IgD-negative memory B cell (primary cell): ENCODE measurements around the gene CLEC1A. TPM values are rescaled to one million over a fixed set of nuclear protein-coding genes. Genes with fewer than 3 reads are reported as not detected.

Experiments
- H3K27ac Mint-ChIP-seq, 3 donors: one replicate each; pipeline ENCODE4 v1.8.0; 2020 to 2022; ENCODE audit warnings: mild to moderate bottlenecking in 3 of 3, mixed read lengths in 3 of 3, moderate library complexity in 1 of 3
- H3K27me3 Mint-ChIP-seq: one replicate; pipeline ENCODE4 v1.8.0; 2021; ENCODE audit warnings: mixed read lengths
- H3K36me3 Mint-ChIP-seq: one replicate; pipeline ENCODE4 v1.8.0; 2020; ENCODE audit warnings: mild to moderate bottlenecking, mixed read lengths
- H3K4me1 Mint-ChIP-seq, 3 donors: one replicate each; pipeline ENCODE4 v1.8.0; 2020 to 2022; ENCODE audit warnings: mixed read lengths in 3 of 3, mild to moderate bottlenecking in 1 of 3
- H3K4me3 Mint-ChIP-seq, 4 donors: one replicate each; pipeline ENCODE4 v1.8.0; 2020 to 2022; ENCODE audit warnings: mild to moderate bottlenecking in 4 of 4, mixed read lengths in 4 of 4, moderate library complexity in 3 of 4
- H3K9me3 Mint-ChIP-seq, 3 donors: one replicate each; pipeline ENCODE4 v1.8.0; 2020 to 2021; ENCODE audit warnings: mixed read lengths in 3 of 3, mild to moderate bottlenecking in 1 of 3
- polyA plus RNA-seq: library from polyadenylated mRNA; unstranded; fragments of 300-500 nt; fragmentation: Illumina TruSeq; gene quantifications from one replicate; pipeline ENCODE4 v1.2.3, GENCODE V29; 2021

Gene CLEC1A
- polyA plus RNA-seq = not detected

GRCh38 chr12:10098791-10099190, at the start of gene CLEC1A:
CLEC1A (minus strand) TSS chr12:10098985; CDS start chr12:10098922, 63 bp downstream.
- Mint-ChIP-seq H3K27me3 (peaks cover 7% of the 10 kb centered on the region), H3K4me3 (no peak within 1 kb of the TSS), H3K27ac (no peak within 1 kb of the TSS), H3K36me3 (peaks cover 2% of the 10 kb centered on the region), H3K4me1 (no peaks in the 10 kb centered on the region), H3K9me3 (peaks cover 2 to 6% (median 4%) of the 10 kb centered on the region in 3 donors)

GRCh38 chr12:10147714-10148403, 49.1 kb upstream of the CLEC1A start:
- Mint-ChIP-seq H3K4me3 (no peak overlapping the region), H3K9me3 (peaks cover 0 to 6% (median 2%) of the 10 kb centered on the region in 3 donors), H3K36me3 (peaks cover 2% of the 10 kb centered on the region), H3K27ac (peak overlapping the region in 2 of 3 donors; percentile 8 to 19), H3K27me3 (peaks cover 9% of the 10 kb centered on the region), H3K4me1 (peaks cover 1 to 7% (median 2%) of the 10 kb centered on the region in 3 donors)

- Mint-ChIP-seq H3K4me1 (peaks cover 0 to 3% (median under 1%) of the 10 kb centered on the region in 3 donors), H3K4me3 (no peak overlapping the region), H3K36me3 (peaks cover 2% of the 10 kb centered on the region), H3K9me3 (peaks cover 0 to 6% (median under 1%) of the 10 kb centered on the region in 3 donors), H3K27ac (no peak overlapping the region), H3K27me3 (peaks cover 3% of the 10 kb centered on the region)
Observed at GRCh38 chr12:10142976-10143589, 44.3 kb upstream of the CLEC1A start.

- no peak overlapping the region for H3K4me3 Mint-ChIP-seq
- peaks cover 0 to 2% (median 0%) of the 10 kb centered on the region in 3 donors for H3K4me1 Mint-ChIP-seq
- H3K9me3 Mint-ChIP-seq = peaks cover 0 to 2% (median 0%) of the 10 kb centered on the region in 3 donors
- H3K36me3 Mint-ChIP-seq = peaks cover 2% of the 10 kb centered on the region
- H3K27ac Mint-ChIP-seq = no peak overlapping the region
- peaks cover 4% of the 10 kb centered on the region for H3K27me3 Mint-ChIP-seq
Observed at GRCh38 chr12:10140001-10140400, 41.2 kb upstream of the CLEC1A start.

- no peaks in the 10 kb centered on the region for H3K36me3 Mint-ChIP-seq
- H3K4me3 Mint-ChIP-seq = no peak overlapping the region
- H3K27ac Mint-ChIP-seq = no peak overlapping the region
- H3K27me3 Mint-ChIP-seq = peaks cover 12% of the 10 kb centered on the region
- H3K4me1 Mint-ChIP-seq = peaks cover 0 to 2% (median 0%) of the 10 kb centered on the region in 3 donors
- H3K9me3 Mint-ChIP-seq = peaks cover 0 to 2% (median 0%) of the 10 kb centered on the region in 3 donors
Observed at GRCh38 chr12:10136637-10137205, 37.9 kb upstream of the CLEC1A start.

GRCh38 chr12:10135126-10135525, 36.3 kb upstream of the CLEC1A start:
- no peaks in the 10 kb centered on the region for H3K36me3 Mint-ChIP-seq
- H3K4me3 Mint-ChIP-seq = no peak overlapping the region
- peaks cover 12% of the 10 kb centered on the region for H3K27me3 Mint-ChIP-seq
- H3K4me1 Mint-ChIP-seq = peaks cover under 1 to 3% (median 3%) of the 10 kb centered on the region in 3 donors
- peaks cover 0 to 2% (median 0%) of the 10 kb centered on the region in 3 donors for H3K9me3 Mint-ChIP-seq
- no peak overlapping the region for H3K27ac Mint-ChIP-seq

- Mint-ChIP-seq H3K36me3 (no peaks in the 10 kb centered on the region), H3K4me1 (peaks cover 5 to 16% (median 9%) of the 10 kb centered on the region in 3 donors), H3K4me3 (no peak overlapping the region), H3K27me3 (peaks cover 29% of the 10 kb centered on the region), H3K9me3 (peaks cover 0 to 2% (median 0%) of the 10 kb centered on the region in 3 donors), H3K27ac (no peak overlapping the region)
Observed at GRCh38 chr12:10132850-10133370, 34.1 kb upstream of the CLEC1A start.

GRCh38 chr12:10131111-10131690, 32.4 kb upstream of the CLEC1A start:
- Mint-ChIP-seq H3K4me1 (peaks cover 5 to 21% (median 9%) of the 10 kb centered on the region in 3 donors), H3K36me3 (peaks cover 1% of the 10 kb centered on the region), H3K4me3 (no peak overlapping the region), H3K9me3 (no peaks in the 10 kb centered on the region), H3K27ac (no peak overlapping the region), H3K27me3 (peaks cover 35% of the 10 kb centered on the region)

- H3K36me3 Mint-ChIP-seq = peaks cover 1% of the 10 kb centered on the region
- H3K27ac Mint-ChIP-seq = peak within 1 kb of the TSS in 1 of 3 donors; percentile 42
- no peaks in the 10 kb centered on the region for H3K9me3 Mint-ChIP-seq
- peaks cover 5 to 21% (median 9%) of the 10 kb centered on the region in 3 donors for H3K4me1 Mint-ChIP-seq
- peaks cover 34% of the 10 kb centered on the region for H3K27me3 Mint-ChIP-seq
- H3K4me3 Mint-ChIP-seq = peak within 1 kb of the TSS in 1 of 4 donors; percentile 59
Observed at GRCh38 chr12:10130042-10130441, 31.3 kb upstream of the CLEC1A start, which contains the start of gene CLEC7A. CLEC7A (minus strand) TSS chr12:10130199; CDS start chr12:10130082, 117 bp downstream.

GRCh38 chr12:10128687-10129086, 29.9 kb upstream of the CLEC1A start:
- Mint-ChIP-seq H3K4me1 (peaks cover 5 to 21% (median 9%) of the 10 kb centered on the region in 3 donors), H3K27me3 (peaks cover 34% of the 10 kb centered on the region), H3K9me3 (no peaks in the 10 kb centered on the region), H3K27ac (no peak overlapping the region), H3K36me3 (peaks cover 1% of the 10 kb centered on the region), H3K4me3 (no peak overlapping the region)

GRCh38 chr12:10126413-10126812, 27.6 kb upstream of the CLEC1A start:
- peaks cover 1% of the 10 kb centered on the region for H3K36me3 Mint-ChIP-seq
- H3K27me3 Mint-ChIP-seq = peaks cover 26% of the 10 kb centered on the region
- no peak overlapping the region for H3K27ac Mint-ChIP-seq
- H3K4me3 Mint-ChIP-seq = no peak overlapping the region
- peaks cover 6 to 21% (median 10%) of the 10 kb centered on the region in 3 donors for H3K4me1 Mint-ChIP-seq
- no peaks in the 10 kb centered on the region for H3K9me3 Mint-ChIP-seq

GRCh38 chr12:10122689-10123088, 23.9 kb upstream of the CLEC1A start:
- Mint-ChIP-seq H3K9me3 (peaks cover 0 to 3% (median 0%) of the 10 kb centered on the region in 3 donors), H3K27me3 (peaks cover 10% of the 10 kb centered on the region), H3K4me3 (no peak overlapping the region), H3K27ac (no peak overlapping the region), H3K4me1 (peaks cover 3 to 4% (median 3%) of the 10 kb centered on the region in 3 donors), H3K36me3 (peaks cover 1% of the 10 kb centered on the region)

GRCh38 chr12:10121278-10121677, 22.5 kb upstream of the CLEC1A start:
- no peak overlapping the region for H3K27ac Mint-ChIP-seq
- peaks cover 0 to 3% (median 3%) of the 10 kb centered on the region in 3 donors for H3K4me1 Mint-ChIP-seq
- H3K36me3 Mint-ChIP-seq = no peaks in the 10 kb centered on the region
- peaks cover 0 to 3% (median 0%) of the 10 kb centered on the region in 3 donors for H3K9me3 Mint-ChIP-seq
- peak overlapping the region in 1 of 4 donors; percentile 43 for H3K4me3 Mint-ChIP-seq
- peaks cover 6% of the 10 kb centered on the region for H3K27me3 Mint-ChIP-seq

- Mint-ChIP-seq H3K27ac (no peak overlapping the region), H3K36me3 (no peaks in the 10 kb centered on the region), H3K27me3 (peaks cover 2% of the 10 kb centered on the region), H3K4me1 (peaks cover 0 to 3% (median 3%) of the 10 kb centered on the region in 3 donors), H3K9me3 (peaks cover 0 to 3% (median 0%) of the 10 kb centered on the region in 3 donors), H3K4me3 (no peak overlapping the region)
Observed at GRCh38 chr12:10119066-10119465, 20.3 kb upstream of the CLEC1A start.
